GM12878 (cell line): ENCODE results near the gene ATP12A. TPM values are rescaled to one million over a fixed set of nuclear protein-coding genes. Genes with fewer than 3 reads are reported as not detected.

Source experiments
- ATAC-seq: fragments of 200-7000 bp; cut with Tn5 transposase; 3 replicates; pipeline ENCODE4 v1.9.1; 2020; ENCODE audit warnings: mild to moderate bottlenecking, moderate library complexity
- BruUV-seq: library from RNA; stranded (reverse); fragments of 400-500 nt; replicated peaks from 2 replicates; lab custom pipeline; 2021; lab: Mats Ljungman, UMichigan
- CTCF ChIA-PET: fragments of 300-600 bp; sonication (Branson Sonifier 250); formaldehyde crosslinking; extraction: SDS; loops from one replicate; lab custom pipeline; 2021; ENCODE audit warnings: inconsistent platforms; lab: Yijun Ruan, JAX
- POLR2A ChIA-PET: fragments of 350-600 bp; formaldehyde crosslinking; extraction: SDS; loops from one replicate; lab custom pipeline; 2021; ENCODE audit warnings: inconsistent platforms; lab: Charles Lee
- RAD21 ChIA-PET: fragments of 300-600 bp; sonication (Branson Sonifier 250); formaldehyde crosslinking; loops from one replicate; lab custom pipeline; 2023; ENCODE audit warnings: antibody characterized with exemption; ENCODE audit not compliant: unreplicated experiment; lab: Charles Lee
- SMC1A ChIA-PET: fragments of 300-600 bp; sonication (Branson Sonifier 250); formaldehyde crosslinking; loops from one replicate; lab custom pipeline; 2023; ENCODE audit not compliant: unreplicated experiment, uncharacterized antibody; lab: Charles Lee
- DNase-seq: peaks from one replicate; pipeline ENCODE4 v3.0.0-alpha.2; 2011; ENCODE audit warnings: low read depth, low spot score
- FAIRE-seq: peaks from 3 replicates; lab custom pipeline; 2011; peaks lifted over from hg19 to GRCh38; lab: Jason Lieb, UNC
- H2AFZ ChIP-seq: 2 replicates; pipeline ENCODE4 v1.6.0; 2011; ENCODE audit warnings: low read depth, low read length, control low read depth; ENCODE audit not compliant: control insufficient read depth
- H3K27ac ChIP-seq: 2 replicates; pipeline ENCODE4 v1.5.1; 2011; ENCODE audit warnings: control low read depth; ENCODE audit not compliant: control insufficient read depth, insufficient read depth
- H3K27me3 ChIP-seq, 2 experiments: replicated peaks in 1 of 2; 2 replicates each; pipeline versions ENCODE4 v1.6.0 to v1.6.1; 2011; ENCODE audit warnings: low read length in 1 of 2; ENCODE audit not compliant: control insufficient read depth in 2 of 2, insufficient read depth in 2 of 2
- H3K36me3 ChIP-seq, 2 experiments: 2 replicates each; pipeline ENCODE4 v1.5.1; 2011; ENCODE audit warnings: low read length in 1 of 2; ENCODE audit not compliant: control insufficient read depth in 2 of 2, insufficient read depth in 2 of 2
- H3K4me1 ChIP-seq: 2 replicates; pipeline ENCODE4 v1.6.1; 2011; ENCODE audit warnings: mild to moderate bottlenecking, low read length, moderate library complexity, mixed read lengths; ENCODE audit not compliant: control insufficient read depth, insufficient read depth
- H3K4me2 ChIP-seq: 2 replicates; pipeline ENCODE4 v1.6.0; 2011; ENCODE audit warnings: control low read depth; ENCODE audit not compliant: control insufficient read depth, insufficient read depth
- H3K4me3 ChIP-seq: fragments of 200-600 bp; sonication (generic); 2 replicates; pipeline ENCODE4 v1.5.1; 2016
- H3K79me2 ChIP-seq: 2 replicates; pipeline ENCODE4 v1.6.0; 2011; ENCODE audit warnings: low read length; ENCODE audit not compliant: control insufficient read depth, insufficient read depth
- H3K9ac ChIP-seq: 2 replicates; pipeline ENCODE4 v1.8.0; 2011; ENCODE audit warnings: low read length, control low read depth, mixed read lengths; ENCODE audit not compliant: control insufficient read depth, insufficient read depth
- H3K9me3 ChIP-seq: replicated peaks from 3 replicates; pipeline ENCODE4 v1.5.1; 2011; ENCODE audit warnings: mild to moderate bottlenecking, low read length; ENCODE audit not compliant: control insufficient read depth, insufficient read depth
- H4K20me1 ChIP-seq: 2 replicates; pipeline ENCODE4 v1.6.0; 2011; ENCODE audit not compliant: control insufficient read depth, insufficient read depth
- BHLHE40 ChIP-seq, 2 experiments: fragments of 450-650 bp in 1 of 2; IDR thresholded peaks; 2 replicates each; pipeline ENCODE4 v1.6.1; 2011 to 2017; ENCODE audit warnings: low read depth in 2 of 2, borderline replicate concordance in 1 of 2, improper control_type of control experiment in 1 of 2, low read length in 1 of 2, mild to moderate bottlenecking in 1 of 2
- CHD1 ChIP-seq: IDR thresholded peaks from 2 replicates; pipeline ENCODE4 v1.6.1; 2012; ENCODE audit warnings: low read depth, low read length, improper control_type of control experiment
- GATAD2B ChIP-seq: fragments of 450-650 bp; conservative IDR thresholded peaks from 2 replicates; pipeline ENCODE4 v1.6.1; 2017; ENCODE audit warnings: low read depth, mild to moderate bottlenecking, moderate library complexity
- MEF2A ChIP-seq: IDR thresholded peaks from 2 replicates; pipeline ENCODE4 v1.6.1; 2011; ENCODE audit warnings: low read depth, mild to moderate bottlenecking, low read length, moderate library complexity; ENCODE audit not compliant: insufficient read depth
- TARDBP ChIP-seq: IDR thresholded peaks from 2 replicates; pipeline ENCODE4 v1.6.1; 2016; ENCODE audit warnings: borderline replicate concordance
- ZNF207 ChIP-seq: fragments of 450-650 bp; IDR thresholded peaks from 2 replicates; pipeline ENCODE4 v1.6.1; 2014; ENCODE audit warnings: antibody characterized with exemption, mild to moderate bottlenecking, borderline replicate concordance
- WGBS: methylation state at CpG from one replicate; pipeline ENCODE4 v1.1.6; 2016; ENCODE audit warnings: low lambda C conversion rate; ENCODE audit not compliant: insufficient replicate concordance, insufficient coverage; ENCODE audit errors: missing lambda C conversion rate; 5-methylcytosine and 5-hydroxymethylcytosine counted together
- in situ Hi-C: fragments of 300-500 bp; cut with MboI; formaldehyde crosslinking; loops from 9 replicates; pipeline ENCODE4 v1.14.3; 2018; ENCODE audit warnings: mixed read lengths
- intact Hi-C: fragments of 100-400 bp; cut with micrococcal nuclease; formaldehyde crosslinking; loops from one replicate; pipeline ENCODE4 v1.14.2; 2022; ENCODE audit not compliant: unreplicated experiment
- polyA plus RNA-seq, 11 experiments: library from polyadenylated mRNA; depleted of rRNA in 4 of 11; unstranded in 6 of 11; stranded (reverse) in 5 of 11; fragments of >200 nt; fragmentation: Nextera tagmentation in 4 of 11; fragmentation: Illumina TruSeq in 1 of 11; extraction: Ambion mirVana in 4 of 11; extraction: Trizol in 1 of 11; gene quantifications; 1 replicate in 1 of 11; 2 replicates in 10 of 11; pipeline versions ENCODE4 v1.2.1 to v1.2.3, GENCODE V29; 2011 to 2016; ENCODE audit warnings: inconsistent platforms in 2 of 11, missing spikeins in 2 of 11, low read depth in 1 of 11
- total RNA-seq, 4 experiments: library from RNA; depleted of rRNA in 3 of 4; stranded (reverse); fragments of >200 nt in 3 of 4; fragmentation: Illumina TruSeq in 1 of 4; extraction: Trizol in 1 of 4; gene quantifications; 2 replicates each; pipeline versions ENCODE4 v1.2.1 to v1.2.3, GENCODE V29; 2013 to 2021

ATP12A gene
- total and polyA plus RNA-seq, 10 of the 15 experiments (the other 5 are each of a cell fraction or from before 2014, with no cell fraction given): 0.02 to 0.08 (median 0.04) TPM; not detected in 6

DNA sequence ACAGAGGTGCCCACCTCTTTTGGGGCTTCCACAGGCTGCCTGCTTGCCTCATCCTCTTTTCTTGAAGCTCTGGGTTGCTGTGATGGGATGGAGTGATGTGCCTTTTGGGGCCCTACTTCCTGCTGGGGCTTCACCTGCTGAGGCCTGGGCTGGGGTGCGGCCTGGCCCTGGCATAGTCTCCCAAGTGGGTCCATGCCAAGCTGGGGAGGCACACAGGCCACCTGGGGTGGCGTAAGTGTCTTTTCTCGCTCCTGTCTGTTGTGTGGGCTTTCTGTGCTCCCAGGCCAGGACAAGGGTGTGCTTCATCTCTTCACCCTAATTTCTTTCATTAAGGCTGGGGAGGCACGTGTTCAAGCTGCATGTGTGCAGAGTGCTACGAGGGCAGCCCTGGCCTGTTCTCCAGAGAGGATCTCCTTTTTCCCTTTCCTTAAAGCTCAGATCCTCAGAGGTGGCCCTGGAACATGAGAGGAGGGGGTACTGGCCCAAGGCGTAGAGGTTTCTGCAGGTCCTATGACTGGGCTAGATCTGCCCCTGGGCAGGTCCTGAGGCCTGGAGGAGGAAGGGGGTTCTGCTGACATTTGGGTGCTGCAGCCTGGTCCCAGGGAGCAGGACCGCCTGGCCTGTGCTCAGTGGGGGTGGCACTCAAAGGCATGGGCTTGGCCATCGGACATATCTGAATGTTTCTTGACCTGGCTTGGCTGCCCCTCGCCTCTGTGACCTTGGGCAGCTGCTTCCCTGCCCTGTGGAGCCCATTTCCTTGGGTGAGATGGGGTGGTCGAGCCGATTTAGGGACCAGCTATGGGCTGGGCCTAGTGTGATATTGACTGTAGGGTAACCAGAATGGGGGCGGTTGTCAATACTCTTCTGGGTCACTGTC is 60.0 kb downstream of the ATP12A start:
- ChIA-PET SMC1A (interaction anchor here (1.3 to 1.5 kb wide), 2 partner anchors 57 to 164 kb away, joined by 3 to 4 read pairs; no protein-coding TSS in a partner anchor), POLR2A (no interaction called here)
- TF ChIP-seq GATAD2B: no peak
- TF ChIP-seq MEF2A: no peak
- TF ChIP-seq BHLHE40 (IDR thresholded peaks at IDR 0.05; ENCODE audit: borderline replicate concordance in 1 of 2, low read depth in 2 of 2, low read length in 1 of 2): no peak
- no peak for TF ChIP-seq CHD1
- TF ChIP-seq TARDBP: no peak
- no peak for TF ChIP-seq ZNF207

More for the DNA sequence above, 60.0 kb downstream of the ATP12A start:
- ChIA-PET RAD21 (interaction anchor here (0.7 to 2.1 kb wide), 3 partner anchors 13 to 233 kb away, joined by 3 to 6 read pairs (median 5); no protein-coding TSS in a partner anchor), CTCF (interaction anchor here (1.1 to 2.9 kb wide), 5 partner anchors 9 to 255 kb away, joined by 3 to 16 read pairs (median 7); no protein-coding TSS in a partner anchor)
- H3K4me2 ChIP-seq: no peak overlapping the region
- 28% methylated on average over 12 of the region's 12 CpGs for WGBS
- in situ Hi-C loops (no loop called here), intact Hi-C loops (loop anchor here (10.0 kb wide), 1 partner anchor 255 kb away; no protein-coding TSS in a partner anchor)
- H3K27ac ChIP-seq: no peak overlapping the region
- no peaks in the 10 kb centered on the region for H3K79me2 ChIP-seq
- H3K36me3 ChIP-seq: no peaks in the 10 kb centered on the region
- no peaks in the 10 kb centered on the region for H3K4me1 ChIP-seq
- no TSS peak for BruUV-seq
- peaks cover 0 to 7% of the 10 kb centered on the region in 2 experiments; a peak in 2 of 4 replicates for H3K27me3 ChIP-seq
- H4K20me1 ChIP-seq: no peaks in the 10 kb centered on the region
- FAIRE-seq (no peak), ATAC-seq (no peak), DNase-seq (no peak)
- H3K9ac ChIP-seq: no peak overlapping the region
- H2AFZ ChIP-seq: no peak overlapping the region
- no peaks in the 10 kb centered on the region for H3K9me3 ChIP-seq
- no peak overlapping the region for H3K4me3 ChIP-seq
